Measurements from ENCODE around the gene FNDC10. TPM values are rescaled to one million over a fixed set of nuclear protein-coding genes. Genes with fewer than 3 reads are reported as not detected.
A peak's percentile ranks its signal among the peaks of the same experiment; 100 is the strongest.
"Not testable (repeated sequence)": the region's sequence is repeated elsewhere in the genome, so short reads cannot be mapped to it uniquely, and the experiment has no call there.

The FNDC10 gene
- total RNA-seq, 2 donors from 2014 or later = 0.54 to 2.7 TPM

GRCh38 chr1:1634613-1635012, 34.7 kb upstream of the FNDC10 start:
- not testable (repeated sequence) for H3K9me3 ChIP-seq; H3K27me3 ChIP-seq (replicated peaks; ENCODE audit: insufficient read depth); DNase-seq (ENCODE audit: low spot score); H3K36me3 ChIP-seq; H3K4me3 ChIP-seq; ATAC-seq (ENCODE audit: insufficient number of reproducible peaks, low FRiP score, low read depth); H3K27ac ChIP-seq
- H3K4me1 ChIP-seq (ENCODE audit: control insufficient read depth in 1 of 2, low read depth in 2 of 2) = peaks cover 6 to 13% of the 10 kb centered on the region in 2 donors

DNA sequence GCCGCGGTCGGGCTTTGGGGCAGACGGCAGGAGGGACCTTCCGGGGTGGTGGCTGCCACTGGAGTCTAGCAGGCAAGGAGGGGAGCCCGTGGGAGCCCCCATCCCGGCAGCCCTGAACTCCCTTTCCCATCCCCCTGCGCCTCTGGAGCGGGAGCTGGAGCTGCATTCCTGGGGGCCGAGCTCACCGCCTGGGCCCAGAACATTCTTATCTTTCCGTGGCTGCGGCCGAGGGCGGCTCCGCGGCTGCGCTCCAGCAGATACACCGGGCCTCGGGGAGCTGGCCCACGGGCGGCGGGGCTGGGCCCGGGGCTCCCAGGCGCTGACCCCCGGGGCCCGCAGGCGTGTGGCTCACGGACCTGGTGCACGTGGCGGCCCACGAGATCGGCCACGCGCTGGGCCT, 33.5 kb upstream of the FNDC10 start:
- H3K27me3 ChIP-seq (replicated peaks; ENCODE audit: insufficient read depth); DNase-seq (ENCODE audit: low spot score): not testable (repeated sequence)

GRCh38 chr1:1631782-1632420, 32.0 kb upstream of the FNDC10 start, which contains the start of gene MMP23B:
Gene MMP23B (plus strand): TSS chr1:1632173. CDS start chr1:1632219, 46 bp downstream.
- ATAC-seq (ENCODE audit: insufficient number of reproducible peaks, low FRiP score, low read depth) = no peak
- Histone ChIP-seq H3K4me3 (peak within 1 kb of the TSS; percentile 74), H3K27me3 (replicated peaks; ENCODE audit: insufficient read depth) (no peaks in the 10 kb centered on the region)

More for the DNA sequence above, 33.5 kb upstream of the FNDC10 start:
- H3K27ac ChIP-seq; H3K9me3 ChIP-seq; ATAC-seq (ENCODE audit: insufficient number of reproducible peaks, low FRiP score, low read depth); H3K4me3 ChIP-seq; H3K36me3 ChIP-seq: not testable (repeated sequence)
- H3K4me1 ChIP-seq (ENCODE audit: control insufficient read depth in 1 of 2, low read depth in 2 of 2) = peaks cover 6 to 13% of the 10 kb centered on the region in 2 donors

GRCh38 chr1:1630965-1631781, 31.2 kb upstream of the FNDC10 start:
- H3K27ac ChIP-seq = peak overlapping the region; percentile 70 to 87
- no peaks in the 10 kb centered on the region for H3K9me3 ChIP-seq
- H3K27me3 ChIP-seq (replicated peaks; ENCODE audit: insufficient read depth) = no peaks in the 10 kb centered on the region
- peak overlapping the region; percentile 74 for H3K4me3 ChIP-seq
- peaks cover 3% of the 10 kb centered on the region for H3K36me3 ChIP-seq
- TF ChIP-seq CTCF (IDR thresholded peaks at IDR 0.05) = no peak
- DNase-seq (ENCODE audit: low spot score) (no peak), ATAC-seq (ENCODE audit: insufficient number of reproducible peaks, low FRiP score, low read depth) (peak; percentile 59)
- peaks cover 6 to 13% of the 10 kb centered on the region in 2 donors for H3K4me1 ChIP-seq (ENCODE audit: control insufficient read depth in 1 of 2, low read depth in 2 of 2)

More at GRCh38 chr1:1631782-1632420, 32.0 kb upstream of the FNDC10 start, which contains the start of gene MMP23B:
- Histone ChIP-seq H3K4me1 (ENCODE audit: control insufficient read depth in 1 of 2, low read depth in 2 of 2) (peaks cover 6 to 13% of the 10 kb centered on the region in 2 donors), H3K9me3 (no peaks in the 10 kb centered on the region), H3K27ac (peak within 1 kb of the TSS; percentile 70 to 87), H3K36me3 (peaks cover 3% of the 10 kb centered on the region)
- no peak for DNase-seq (ENCODE audit: low spot score)
- TF ChIP-seq CTCF (IDR thresholded peaks at IDR 0.05) = no peak

DNA sequence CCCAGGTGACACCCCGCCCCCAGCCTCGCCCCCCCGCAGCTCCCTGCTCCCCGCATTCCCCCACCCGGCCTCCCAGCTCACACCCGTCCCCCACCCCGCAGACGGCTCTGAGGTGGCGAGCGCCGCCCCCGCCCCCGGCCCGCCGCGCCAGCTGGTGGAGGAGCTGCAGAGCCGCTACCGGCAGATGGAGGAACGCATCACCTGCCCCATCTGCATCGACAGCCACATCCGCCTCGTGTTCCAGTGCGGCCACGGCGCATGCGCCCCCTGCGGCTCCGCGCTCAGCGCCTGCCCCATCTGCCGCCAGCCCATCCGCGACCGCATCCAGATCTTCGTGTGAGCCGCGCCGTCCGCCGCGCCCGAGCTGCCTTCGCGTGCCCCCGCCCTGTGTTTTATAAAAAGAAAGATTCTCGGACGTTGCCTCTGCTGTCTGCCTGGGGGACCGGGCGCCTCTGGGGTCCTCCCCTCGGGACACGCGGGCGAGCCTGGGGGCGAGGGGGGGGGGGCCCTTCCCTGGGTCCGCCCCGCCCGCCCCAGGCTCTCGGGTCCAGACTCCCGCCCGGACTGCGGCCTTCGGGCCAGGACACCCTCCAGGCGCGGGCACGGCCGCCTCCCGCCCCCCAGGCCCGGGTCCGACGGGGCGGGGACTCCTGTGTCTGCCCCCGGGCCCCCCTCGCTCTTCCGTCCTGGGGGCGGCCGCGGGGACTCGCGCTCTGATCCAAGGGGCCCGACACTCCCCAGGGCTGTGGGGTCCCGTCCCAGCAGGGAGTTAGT, 30.4 kb upstream of the FNDC10 start:
- Histone ChIP-seq H3K4me1 (ENCODE audit: control insufficient read depth in 1 of 2, low read depth in 2 of 2) (peaks cover 6 to 13% of the 10 kb centered on the region in 2 donors), H3K9me3 (no peaks in the 10 kb centered on the region), H3K4me3 (peak overlapping the region; percentile 74), H3K27ac (peak overlapping the region; percentile 70 to 87), H3K27me3 (replicated peaks; ENCODE audit: insufficient read depth) (no peaks in the 10 kb centered on the region), H3K36me3 (peaks cover 3% of the 10 kb centered on the region)
- ATAC-seq (ENCODE audit: insufficient number of reproducible peaks, low FRiP score, low read depth) (peak; percentile 11), DNase-seq (ENCODE audit: low spot score) (no peak)
- TF ChIP-seq CTCF (IDR thresholded peaks at IDR 0.05) = no peak
